Urothelium cell line (cell line): ENCODE results near the gene CABP7.

Experiments
- DNase-seq: peaks from one replicate; pipeline ENCODE4 v3.0.0; 2011; ENCODE audit warnings: low spot score, mixed read lengths
- FAIRE-seq: peaks from 2 replicates; lab custom pipeline; 2011; peaks lifted over from hg19 to GRCh38; lab: Jason Lieb, UNC

The CABP7 gene

DNA sequence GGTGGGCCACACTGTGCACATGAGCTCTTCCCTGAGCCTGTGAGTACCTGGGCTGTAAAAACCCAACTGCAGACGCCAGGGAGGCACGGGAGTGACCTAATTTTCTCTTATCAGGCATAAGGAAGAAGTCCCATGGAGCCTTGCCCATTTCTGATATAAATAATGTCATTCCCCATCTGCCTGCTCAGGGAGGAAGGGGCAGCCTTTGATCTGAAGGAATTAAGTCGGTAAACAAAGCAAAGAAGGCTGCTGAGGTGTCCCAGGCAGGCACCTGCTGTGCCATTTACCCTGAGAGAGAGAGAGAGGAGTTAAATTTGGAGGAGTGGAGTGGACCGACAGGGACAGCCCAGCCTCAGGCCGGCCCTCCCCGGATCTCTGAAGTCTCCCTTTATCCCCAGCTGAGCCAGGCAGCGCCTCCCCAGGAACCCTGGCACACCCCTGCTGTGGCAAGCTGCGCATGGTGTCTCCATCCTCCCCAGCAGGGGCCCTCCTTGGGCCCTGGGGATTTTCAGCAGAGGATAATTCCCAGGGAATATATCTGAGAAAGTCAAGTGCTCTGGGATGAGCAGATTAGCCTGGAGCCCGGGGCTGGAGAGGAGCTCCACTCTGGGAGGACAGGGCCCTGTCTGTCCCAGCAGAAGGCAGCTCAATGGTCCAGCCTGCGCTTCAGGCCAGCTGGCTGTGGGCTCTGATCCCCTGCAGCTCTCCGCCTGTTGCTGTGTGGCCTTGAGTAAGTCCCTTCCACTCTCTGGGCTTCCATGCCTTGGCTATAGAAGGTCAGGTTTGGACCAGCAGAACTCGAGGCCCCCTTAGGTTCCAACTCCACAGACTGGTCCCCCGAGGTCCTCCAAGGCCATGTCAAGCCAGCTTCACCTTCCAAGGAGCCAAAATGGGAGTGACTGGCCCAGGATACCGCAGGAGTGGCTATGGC, 17.5 kb upstream of the CABP7 start:
- DNase-seq (no peak), FAIRE-seq (no peak)

DNA sequence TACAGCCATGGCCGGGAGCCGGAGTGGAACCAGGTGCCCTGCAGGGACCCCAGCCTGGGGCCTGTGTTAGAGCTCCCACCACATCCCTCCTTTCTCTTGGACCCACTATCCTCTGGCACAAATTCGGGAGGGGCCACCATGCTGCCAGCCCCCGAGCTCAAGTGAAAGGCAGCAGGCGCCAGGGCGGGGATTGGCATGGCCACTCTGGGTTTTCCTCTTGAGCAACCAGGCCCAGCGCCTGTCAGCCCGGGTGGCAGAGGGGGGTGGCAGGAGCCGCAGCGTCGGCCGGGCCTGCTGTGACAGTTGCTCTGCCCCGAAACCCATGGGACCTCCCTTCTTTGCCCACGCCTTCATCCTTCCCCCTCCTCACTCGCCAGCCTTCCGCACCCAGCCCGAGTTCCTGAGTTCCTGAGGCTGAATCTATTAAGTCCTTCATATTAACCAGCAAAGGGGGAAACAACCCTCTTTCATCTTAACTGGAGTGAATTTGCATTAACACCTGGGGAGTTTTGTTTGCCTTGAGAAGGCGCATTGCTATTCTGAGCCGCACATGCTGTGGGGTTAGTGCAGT, 16.8 kb upstream of the CABP7 start:
- DNase-seq: no peak
- FAIRE-seq: no peak

DNA sequence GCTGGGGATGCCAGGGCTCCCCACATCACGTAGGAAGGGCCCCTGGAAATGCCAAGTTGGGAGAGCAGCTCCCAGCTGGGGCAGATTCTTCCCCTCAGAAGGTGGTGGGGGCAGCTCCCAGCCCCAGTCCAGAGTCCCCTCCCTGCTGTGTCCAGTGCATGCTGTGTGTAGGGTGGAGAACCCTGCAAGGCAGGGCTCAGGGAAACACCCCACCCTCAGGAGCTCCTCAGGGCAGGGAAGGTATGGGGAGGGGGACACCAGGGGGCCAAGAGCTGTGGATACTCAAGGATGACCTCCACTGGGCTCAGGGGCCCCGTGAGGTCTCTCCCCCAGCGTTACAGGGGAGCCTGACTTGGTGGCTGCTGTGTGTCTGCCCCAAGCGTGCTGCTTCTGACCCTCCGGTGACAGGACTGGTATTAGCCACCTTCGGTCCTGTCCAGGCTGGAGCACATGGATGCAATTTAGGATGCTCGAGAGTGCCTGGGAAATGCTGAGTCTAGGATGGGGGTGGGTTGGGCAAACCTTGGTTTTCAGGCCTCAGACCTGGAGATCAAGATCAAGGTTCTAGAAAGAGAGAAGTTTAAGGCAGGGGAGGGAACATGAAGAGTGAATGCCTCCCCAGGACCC, 16.1 kb upstream of the CABP7 start:
- no peak for DNase-seq

DNA sequence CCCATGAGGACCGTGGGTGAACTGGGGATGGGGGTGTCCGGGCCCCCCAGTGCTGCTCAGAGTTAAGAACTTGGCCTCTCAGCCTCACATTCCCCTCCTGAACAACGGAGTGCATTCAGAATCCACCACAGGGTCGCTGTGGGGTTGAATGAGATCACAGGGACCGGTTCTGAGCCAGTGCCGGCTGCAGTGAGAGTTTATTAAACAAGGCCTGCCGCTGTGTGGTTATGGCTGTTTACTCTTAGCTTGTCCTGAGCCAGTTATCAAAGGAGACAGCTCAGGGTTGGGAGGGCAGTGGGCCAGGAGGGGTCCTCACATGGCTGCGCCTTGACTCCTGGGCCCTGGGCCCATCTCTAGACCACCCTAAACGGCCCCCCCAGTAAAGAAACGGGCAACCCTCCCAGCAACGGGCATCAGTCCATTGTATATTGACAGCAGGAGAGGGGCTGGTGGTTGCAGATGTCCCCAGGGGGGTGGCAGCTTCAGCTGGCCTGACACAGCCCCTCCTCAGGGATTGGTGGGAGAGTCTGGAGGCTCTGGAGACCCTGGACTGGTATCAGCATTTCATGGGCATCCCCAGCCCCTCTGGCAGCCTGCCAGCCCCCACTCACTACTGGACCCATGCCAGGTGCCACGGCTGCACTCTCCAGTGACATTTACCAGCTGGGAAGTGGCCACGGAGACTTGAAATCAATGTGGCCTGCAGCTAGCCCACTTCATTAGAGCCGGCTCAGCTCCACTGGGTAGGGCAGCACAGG, 15.1 kb upstream of the CABP7 start:
- DNase-seq (peak; percentile 66), FAIRE-seq (peak; percentile 68)

More for the DNA sequence above, 16.1 kb upstream of the CABP7 start:
- FAIRE-seq: no peak

DNA sequence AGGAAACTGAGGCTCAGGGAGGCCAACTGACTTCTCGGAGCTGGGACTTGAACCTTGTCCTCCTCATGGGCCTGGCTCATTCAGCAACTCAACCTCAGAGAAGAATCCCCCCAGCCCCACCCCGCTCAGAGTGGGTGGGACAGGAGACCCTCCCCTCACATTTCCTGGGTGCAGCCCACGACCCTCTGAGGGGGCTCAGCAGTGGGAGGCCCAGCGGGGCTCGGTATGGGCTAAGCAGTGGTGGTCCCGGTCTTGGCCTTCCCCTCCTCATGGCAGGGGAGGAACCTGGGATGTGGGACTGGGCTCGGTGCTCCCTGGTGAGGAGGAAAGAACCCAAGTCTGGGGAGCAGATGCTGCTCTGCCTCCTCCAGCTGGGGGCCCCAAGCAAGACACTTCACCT, 14.2 kb upstream of the CABP7 start:
- DNase-seq: no peak

DNA sequence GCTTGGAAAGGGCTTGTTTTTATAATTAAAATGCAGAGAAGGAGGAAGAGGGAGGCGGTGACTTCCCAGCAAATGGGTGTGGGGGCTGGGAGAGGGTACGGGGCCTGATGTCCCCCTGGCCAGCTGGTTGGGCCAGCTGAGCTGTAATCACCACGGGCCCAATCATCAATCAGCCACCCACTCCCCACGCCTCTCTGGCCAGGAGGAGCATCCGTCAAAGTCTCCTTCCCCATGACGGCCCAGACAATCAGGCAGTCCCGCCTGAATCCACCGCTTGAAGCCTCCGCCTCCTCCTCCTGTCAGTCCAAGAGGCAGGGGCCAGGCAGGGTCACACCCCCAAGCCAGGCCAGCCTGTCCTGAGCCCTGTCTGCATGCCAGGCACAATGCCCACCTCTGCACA, 13.3 kb upstream of the CABP7 start:
- FAIRE-seq: no peak
- DNase-seq: no peak

More for the DNA sequence above, 14.2 kb upstream of the CABP7 start:
- FAIRE-seq: no peak

DNA sequence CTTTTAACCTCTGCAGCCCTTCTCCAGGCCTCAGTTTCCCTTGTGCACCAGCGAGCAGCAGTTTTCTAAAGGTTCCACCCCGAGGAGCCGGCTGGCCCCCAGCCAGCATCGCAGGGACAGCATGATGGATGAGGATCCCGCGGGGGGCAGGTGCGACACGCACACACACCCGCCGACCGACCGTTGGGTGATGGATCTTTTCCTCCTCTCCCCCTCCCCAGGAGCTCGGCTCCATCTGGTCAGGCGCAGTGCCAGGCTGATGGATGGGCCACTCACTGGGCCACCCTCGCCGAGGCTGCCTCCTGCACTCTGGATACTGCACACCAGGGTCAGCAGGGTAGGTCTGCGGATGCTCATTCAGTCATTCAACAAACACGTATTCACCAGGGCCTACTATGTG, 12.8 kb upstream of the CABP7 start:
- peak; percentile 44 for FAIRE-seq
- no peak for DNase-seq

DNA sequence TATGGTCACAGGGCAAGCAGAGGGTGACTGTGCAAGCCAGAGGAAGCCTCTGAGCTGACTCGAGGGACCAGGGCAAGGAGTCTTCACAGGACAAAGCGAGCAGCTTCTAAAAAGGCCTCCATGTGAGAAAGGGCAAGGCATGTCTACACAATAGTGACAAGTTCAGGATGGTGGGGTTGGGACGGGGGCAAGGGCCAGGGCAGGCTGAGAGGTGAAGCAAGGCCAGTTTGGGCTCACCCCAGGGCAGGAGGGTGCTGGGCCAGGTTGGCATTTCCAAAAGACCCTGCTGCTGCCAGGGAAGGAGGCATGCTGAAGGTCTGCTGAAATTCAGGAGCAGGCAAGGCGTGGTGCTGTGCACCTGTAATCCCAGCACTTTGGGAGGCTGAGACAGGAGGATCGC, 12.3 kb upstream of the CABP7 start:
- DNase-seq (no peak), FAIRE-seq (no peak)

DNA sequence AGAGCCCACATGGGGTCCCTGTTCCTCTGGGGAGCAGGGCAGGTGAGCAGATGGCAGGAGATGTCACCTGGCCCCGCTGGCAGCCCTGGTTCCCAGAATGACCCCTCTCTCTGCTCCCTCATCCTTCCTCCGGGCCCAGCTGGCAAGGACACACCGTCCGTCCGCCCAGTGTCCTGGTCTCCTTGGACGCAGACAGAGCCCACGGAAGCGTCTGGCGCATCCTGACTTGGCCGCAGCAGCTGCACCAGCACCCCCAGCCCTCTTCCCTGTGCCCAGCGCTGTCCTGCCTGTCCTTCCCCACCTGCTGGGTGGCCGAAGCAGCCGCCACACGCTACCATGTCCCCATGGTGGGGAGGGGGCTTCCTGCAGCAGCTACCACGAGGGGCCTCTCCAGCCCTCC, 9.6 kb upstream of the CABP7 start:
- DNase-seq (no peak), FAIRE-seq (no peak)

DNA sequence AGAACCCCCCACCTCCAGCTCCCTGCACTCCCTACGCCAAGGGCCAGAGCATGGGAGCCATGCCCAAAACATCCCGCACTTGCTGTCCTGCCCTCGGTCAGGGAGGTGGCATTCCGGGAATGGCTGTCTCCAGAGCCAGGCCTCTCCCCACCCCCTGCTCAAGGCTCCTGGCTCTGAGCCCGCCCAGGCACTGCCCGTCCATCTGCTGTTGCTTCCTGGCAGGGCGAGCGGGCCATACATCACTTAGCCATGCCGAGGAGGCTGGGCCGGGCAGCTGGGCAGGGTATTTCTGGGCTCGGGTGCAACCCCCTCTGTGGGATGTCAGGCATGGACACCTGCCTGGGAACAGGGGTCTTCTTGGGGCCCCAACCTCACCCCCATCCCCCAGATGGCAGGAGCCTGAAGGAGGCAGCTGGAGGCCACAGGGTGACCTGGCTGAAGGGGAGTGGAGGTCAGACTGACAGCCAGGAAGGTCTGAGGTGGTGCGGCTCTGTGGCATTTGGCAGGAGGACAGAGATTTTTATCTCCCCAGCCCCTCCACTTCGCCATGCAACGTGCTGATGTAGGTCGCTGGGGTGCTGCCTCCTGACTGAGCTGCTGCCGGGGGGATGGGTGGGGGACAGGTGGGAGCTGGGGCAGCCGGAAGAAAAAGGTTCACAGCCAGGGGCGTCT, 8.7 kb upstream of the CABP7 start:
- DNase-seq (peak; percentile 77), FAIRE-seq (peak; percentile 88)

DNA sequence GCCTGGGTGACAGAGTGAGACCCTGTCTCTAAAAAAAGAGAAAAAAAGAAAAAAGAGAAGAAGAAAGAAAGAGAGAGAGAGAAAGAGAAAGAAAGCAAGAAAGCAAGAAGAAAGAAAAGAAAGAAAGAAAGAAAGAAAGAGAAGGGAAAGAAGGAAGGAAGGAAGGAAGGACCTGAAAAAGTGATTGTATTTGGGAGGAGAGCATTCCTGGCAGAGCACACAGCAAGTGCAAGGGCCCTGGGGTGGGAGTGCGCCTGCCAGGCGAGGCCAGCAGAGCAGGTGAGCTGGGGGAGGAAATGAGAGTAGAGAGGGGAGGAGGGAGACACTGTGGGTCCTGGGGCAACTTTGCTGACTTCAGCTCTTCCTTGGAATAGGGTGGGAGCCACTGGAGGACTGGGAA, 7.7 kb upstream of the CABP7 start:
- no peak for DNase-seq
- FAIRE-seq: no peak

DNA sequence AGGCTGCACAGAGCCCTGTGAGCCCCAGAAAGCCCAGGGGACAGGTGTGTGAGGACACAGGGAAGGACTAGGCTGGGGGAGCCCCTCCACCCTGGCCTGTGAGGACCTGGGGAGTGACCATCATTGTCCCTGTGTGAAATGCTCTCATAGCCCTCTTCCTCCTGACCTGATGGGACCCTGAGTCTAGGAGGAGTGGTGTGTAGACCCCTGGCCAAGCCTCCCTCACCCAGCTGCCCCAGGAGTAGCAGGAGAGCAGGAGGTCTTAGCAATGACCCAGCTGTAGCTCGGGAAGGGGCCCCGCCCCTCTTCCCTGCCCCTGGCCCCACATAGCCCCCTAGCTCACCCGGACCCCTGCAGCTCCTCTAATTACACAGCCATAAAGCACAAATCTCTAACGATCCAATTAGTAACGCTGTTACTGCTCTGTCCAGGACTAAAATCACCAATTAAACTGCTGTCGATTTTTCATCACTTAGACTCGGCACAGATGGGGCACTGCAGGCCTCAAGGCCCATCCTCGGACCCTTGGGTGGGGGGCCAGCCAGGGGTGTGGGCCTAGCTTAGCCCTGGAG, 6.6 kb upstream of the CABP7 start:
- FAIRE-seq (no peak), DNase-seq (no peak)

DNA sequence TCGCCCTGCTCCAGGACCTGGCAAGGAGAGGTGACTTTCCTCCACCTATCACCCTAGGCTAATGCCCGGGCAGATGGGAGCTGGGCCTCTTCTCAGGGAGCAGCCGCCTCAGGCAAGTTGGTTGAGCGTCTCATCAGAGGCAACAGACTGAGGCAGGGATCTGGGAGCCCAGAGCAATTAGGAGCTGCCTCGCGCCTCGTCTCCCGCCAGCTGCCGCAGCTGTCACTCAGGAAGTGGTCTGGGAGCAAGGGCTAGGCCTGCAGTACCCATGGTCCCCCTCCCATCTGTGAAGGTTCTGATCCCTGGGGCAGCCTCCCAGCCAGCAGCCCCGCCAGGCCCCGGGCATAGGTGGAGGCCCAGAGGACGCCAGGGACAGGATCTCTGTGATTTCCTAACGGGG, 4.6 kb upstream of the CABP7 start:
- DNase-seq: no peak
- no peak for FAIRE-seq

DNA sequence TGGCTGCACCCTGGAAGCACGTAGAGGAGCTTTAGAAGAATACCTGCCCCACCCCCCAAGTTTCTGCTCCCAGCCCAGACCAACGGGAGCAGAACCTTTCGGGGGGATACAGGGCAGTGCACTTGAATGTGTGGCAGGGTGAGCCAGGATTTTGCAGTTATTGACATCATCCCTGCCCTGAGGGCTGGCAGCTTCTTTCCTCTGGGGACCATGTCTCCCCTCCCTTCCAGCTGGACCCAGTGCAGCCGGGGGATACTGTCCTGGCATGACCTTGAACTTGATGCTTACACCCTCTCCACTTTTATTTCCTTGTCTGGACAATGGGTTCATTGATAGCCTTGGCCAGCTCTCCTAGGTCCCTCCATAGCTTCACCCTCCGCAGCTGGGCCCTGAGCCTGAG, 4.1 kb upstream of the CABP7 start:
- no peak for FAIRE-seq

DNA sequence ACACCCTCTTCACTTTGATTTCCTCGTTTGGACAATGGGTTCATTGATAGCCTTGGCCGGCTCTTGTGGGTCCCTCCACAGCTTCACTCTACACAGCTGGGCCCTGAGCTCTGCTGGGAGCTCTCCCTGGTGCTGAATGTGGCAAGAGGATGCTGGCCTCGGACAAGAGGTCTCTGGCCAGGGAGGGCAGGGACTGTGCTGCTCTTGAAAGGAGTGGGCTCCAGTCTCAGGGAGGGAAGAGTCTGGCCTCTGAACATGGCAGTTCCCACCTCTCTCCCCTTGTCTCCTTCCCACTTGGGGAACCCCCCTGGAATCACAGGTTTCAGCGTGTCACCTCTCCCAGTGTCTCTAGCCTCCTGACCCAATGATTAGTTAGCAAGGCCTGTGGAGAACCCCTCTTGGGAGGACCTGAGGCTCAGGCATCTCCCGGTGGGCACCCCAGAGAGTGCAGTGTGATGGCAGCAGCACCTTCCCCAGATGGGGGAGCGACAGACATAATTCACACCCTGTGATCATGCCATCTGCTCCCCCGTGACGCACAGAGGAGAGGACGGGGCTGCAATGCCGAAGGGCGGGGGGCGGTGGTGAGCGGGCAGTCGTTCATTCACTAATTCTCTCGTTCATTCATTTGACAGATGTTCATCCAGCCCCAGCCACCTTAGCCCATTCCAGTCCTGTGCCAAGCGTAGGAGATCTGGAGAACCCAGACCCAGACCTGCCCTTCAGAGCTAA, 2.8 kb upstream of the CABP7 start:
- DNase-seq: peak; percentile 79
- peak; percentile 63 for FAIRE-seq

More for the DNA sequence above, 4.1 kb upstream of the CABP7 start:
- no peak for DNase-seq

DNA sequence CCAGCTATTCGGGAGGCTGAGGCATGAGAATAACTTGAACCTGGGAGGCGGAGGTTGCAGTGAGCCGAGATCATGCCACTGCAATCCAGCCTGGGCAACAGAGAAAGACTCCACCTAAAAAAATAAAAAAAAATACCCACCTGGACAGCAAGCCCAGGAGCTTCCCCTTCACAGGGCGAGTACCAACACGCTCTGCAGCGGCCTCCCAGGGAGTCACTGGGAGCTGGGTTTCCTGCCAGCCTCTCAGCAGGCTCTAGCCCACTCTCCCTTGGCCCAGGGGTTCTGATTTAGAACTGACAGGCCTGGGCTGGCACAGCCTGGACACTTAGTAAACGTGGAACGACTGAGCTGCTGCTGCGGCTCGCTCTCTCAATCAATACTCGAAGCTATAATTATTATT, 2.0 kb upstream of the CABP7 start:
- no peak for DNase-seq
- FAIRE-seq: no peak

DNA sequence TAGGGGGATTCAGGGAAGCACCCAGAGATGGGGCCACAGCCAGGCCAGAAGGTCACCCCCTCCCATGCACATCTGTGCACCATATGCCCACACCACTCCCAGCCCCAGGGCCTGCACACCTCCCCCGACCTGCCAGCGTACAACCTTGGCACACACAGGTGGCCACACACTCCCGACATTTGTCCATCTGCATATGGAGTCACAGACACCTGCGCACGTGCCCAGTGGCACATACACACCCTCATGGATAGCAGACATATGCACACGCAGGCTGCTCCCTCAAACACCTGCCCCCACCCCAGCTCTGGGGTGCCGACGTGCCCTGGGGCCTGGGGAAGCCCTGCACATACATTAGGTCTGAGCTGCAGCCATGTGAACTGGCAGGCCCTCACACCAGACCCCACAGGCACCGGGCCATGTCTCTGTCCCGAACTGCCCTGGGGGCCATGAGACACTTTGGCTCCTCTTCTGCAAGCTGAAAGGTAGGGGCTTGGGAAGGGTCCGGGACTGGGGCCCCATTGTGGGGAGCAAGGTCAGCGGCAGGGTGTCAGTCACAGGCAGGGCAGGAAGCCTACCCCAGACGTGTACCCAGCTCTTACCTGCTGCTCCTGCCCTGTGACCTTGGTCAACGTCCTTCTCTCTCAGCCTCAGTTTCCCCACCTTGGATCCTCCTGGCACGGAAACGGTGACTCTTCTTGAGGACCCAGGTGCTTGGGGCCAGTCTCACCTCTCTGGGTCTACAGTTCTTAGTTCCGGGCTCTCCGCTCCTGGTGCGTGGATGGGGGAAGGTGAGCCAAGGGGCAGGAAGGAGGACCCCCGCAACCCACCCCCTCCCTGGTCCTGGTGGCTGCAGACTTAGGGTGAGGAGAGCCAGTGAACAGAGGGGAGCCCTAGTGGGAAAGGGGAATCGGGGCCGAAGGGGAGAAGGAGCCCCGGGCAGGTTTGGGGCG, 579 bp upstream of the CABP7 start:
- FAIRE-seq (peak; percentile 17), DNase-seq (no peak)

DNA sequence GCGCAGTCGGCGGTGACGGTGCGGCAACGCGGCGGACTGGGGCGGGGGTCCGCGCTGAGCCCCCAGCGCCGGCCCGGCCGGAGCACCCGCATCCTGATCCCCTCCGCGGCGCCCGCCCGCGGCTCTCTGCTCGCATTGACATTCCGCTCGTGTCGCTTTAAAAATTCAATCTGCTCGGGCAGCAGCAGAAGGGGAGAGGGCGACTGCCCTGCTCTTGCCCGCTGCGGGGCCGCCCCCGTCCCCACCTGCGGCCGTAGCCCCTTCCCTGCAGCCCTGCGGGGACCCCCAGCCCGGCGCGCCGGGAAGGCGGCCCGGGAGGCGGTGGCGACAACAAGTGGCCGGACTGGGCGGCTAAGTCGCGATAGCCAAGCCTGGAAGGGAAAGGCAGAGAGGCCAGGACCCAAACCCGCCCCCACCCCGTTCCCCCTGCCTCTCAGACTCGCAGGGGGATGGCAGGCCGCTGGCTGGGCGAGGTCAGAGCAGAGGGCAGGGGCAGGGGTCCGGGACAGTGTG, 1.1 kb downstream of the CABP7 start:
- FAIRE-seq (no peak), DNase-seq (no peak)
